Cardiac muscle cell (in vitro differentiated cells and primary cell): ENCODE results near the gene TSPEAR. TPM values are rescaled to one million over a fixed set of nuclear protein-coding genes. Genes with fewer than 3 reads are reported as not detected.

Experiments used
- DNase-seq, 2 donors: peaks; one replicate each; pipeline versions ENCODE4 v3.0.0 to v3.0.0-alpha.2; 2010 to 2017; ENCODE audit warnings: low read depth in 1 of 2, low spot score in 1 of 2
- H3K27ac ChIP-seq: fragments of 200-600 bp; sonication (generic); 2 replicates; pipeline ENCODE4 v1.5.1; 2016
- H3K27me3 ChIP-seq: fragments of 200-600 bp; sonication (generic); 2 replicates; pipeline ENCODE4 v1.6.0; 2016; ENCODE audit warnings: control low read depth
- H3K36me3 ChIP-seq: fragments of 200-600 bp; sonication (generic); 2 replicates; pipeline ENCODE4 v1.5.1; 2016; ENCODE audit warnings: control low read depth
- H3K4me1 ChIP-seq: fragments of 200-600 bp; sonication (generic); 2 replicates; pipeline ENCODE4 v1.8.1; 2017; ENCODE audit warnings: low read depth, mild to moderate bottlenecking, mixed run types
- H3K4me3 ChIP-seq: fragments of 200-600 bp; sonication (generic); 2 replicates; pipeline ENCODE4 v1.5.1; 2016; ENCODE audit warnings: mild to moderate bottlenecking
- H3K9me3 ChIP-seq: fragments of 200-600 bp; sonication (generic); 2 replicates; pipeline ENCODE4 v1.5.1; 2017; ENCODE audit warnings: low read depth, mild to moderate bottlenecking, control low read depth
- polyA plus RNA-seq: library from polyadenylated mRNA; unstranded; fragments of >200 nt; fragmentation: Nextera tagmentation; extraction: Ambion mirVana; gene quantifications from 2 replicates; pipeline ENCODE4 v1.2.1, GENCODE V29; 2016
- total RNA-seq: library from RNA; depleted of rRNA; stranded (reverse); fragments of >200 nt; gene quantifications from 2 replicates; pipeline ENCODE4 v1.2.3, GENCODE V29; 2016
- TF ChIP-seq, protein P1 (sequence below): IDR thresholded peaks from 2 replicates; pipeline ENCODE4 v1.5.1; 2012; ENCODE audit warnings: low read depth, mild to moderate bottlenecking, low read length

The TSPEAR gene
- total and polyA plus RNA-seq, 2 experiments from 2014 or later, result 2.8 to 3.4 TPM

DNA sequence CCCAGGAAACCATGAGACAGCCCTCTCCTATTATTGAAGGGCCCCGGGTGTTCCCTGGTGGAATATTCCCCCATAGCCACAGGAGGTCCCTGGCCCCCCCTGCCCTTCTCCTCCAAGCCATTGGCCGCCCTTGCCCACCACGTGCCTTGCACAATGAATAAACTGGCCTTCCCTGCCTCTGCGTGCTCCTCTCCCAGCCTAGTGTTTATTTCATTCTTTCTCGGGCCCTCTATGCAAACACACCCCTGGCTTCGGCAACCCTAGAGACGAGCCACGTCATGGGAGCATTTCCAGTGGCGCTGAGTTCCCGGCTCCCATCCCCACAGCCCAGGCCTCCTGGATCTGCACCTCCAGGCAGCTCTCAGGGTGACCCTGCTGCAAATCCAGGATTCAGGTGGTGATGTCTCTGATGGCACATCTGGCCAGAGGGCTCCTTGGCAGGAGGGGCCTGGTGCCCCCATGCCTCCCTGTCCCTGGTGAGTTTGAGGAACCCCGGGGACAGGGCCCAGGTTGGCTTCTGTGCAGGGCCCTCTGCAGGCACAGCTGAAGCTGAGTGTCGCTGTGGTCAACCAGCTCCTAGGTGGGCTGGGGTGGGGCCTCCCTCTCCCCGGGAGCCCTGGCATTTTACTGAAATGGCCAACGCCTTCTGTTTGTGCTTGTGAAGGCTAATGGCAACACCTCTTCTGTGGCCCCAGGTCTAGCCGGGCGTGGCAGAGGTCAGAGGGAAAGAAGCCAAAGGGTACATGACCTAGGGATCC lies 8.2 kb downstream of the TSPEAR start:
- Histone ChIP-seq H3K4me3 (no peak overlapping the region), H3K27ac (no peak overlapping the region), H3K4me1 (no peaks in the 10 kb centered on the region), H3K9me3 (no peaks in the 10 kb centered on the region), H3K27me3 (peaks cover 68% of the 10 kb centered on the region), H3K36me3 (no peaks in the 10 kb centered on the region)
- DNase-seq, result no peak
- TF ChIP-seq, protein P1, sequence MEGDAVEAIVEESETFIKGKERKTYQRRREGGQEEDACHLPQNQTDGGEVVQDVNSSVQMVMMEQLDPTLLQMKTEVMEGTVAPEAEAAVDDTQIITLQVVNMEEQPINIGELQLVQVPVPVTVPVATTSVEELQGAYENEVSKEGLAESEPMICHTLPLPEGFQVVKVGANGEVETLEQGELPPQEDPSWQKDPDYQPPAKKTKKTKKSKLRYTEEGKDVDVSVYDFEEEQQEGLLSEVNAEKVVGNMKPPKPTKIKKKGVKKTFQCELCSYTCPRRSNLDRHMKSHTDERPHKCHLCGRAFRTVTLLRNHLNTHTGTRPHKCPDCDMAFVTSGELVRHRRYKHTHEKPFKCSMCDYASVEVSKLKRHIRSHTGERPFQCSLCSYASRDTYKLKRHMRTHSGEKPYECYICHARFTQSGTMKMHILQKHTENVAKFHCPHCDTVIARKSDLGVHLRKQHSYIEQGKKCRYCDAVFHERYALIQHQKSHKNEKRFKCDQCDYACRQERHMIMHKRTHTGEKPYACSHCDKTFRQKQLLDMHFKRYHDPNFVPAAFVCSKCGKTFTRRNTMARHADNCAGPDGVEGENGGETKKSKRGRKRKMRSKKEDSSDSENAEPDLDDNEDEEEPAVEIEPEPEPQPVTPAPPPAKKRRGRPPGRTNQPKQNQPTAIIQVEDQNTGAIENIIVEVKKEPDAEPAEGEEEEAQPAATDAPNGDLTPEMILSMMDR, result no peak

DNA sequence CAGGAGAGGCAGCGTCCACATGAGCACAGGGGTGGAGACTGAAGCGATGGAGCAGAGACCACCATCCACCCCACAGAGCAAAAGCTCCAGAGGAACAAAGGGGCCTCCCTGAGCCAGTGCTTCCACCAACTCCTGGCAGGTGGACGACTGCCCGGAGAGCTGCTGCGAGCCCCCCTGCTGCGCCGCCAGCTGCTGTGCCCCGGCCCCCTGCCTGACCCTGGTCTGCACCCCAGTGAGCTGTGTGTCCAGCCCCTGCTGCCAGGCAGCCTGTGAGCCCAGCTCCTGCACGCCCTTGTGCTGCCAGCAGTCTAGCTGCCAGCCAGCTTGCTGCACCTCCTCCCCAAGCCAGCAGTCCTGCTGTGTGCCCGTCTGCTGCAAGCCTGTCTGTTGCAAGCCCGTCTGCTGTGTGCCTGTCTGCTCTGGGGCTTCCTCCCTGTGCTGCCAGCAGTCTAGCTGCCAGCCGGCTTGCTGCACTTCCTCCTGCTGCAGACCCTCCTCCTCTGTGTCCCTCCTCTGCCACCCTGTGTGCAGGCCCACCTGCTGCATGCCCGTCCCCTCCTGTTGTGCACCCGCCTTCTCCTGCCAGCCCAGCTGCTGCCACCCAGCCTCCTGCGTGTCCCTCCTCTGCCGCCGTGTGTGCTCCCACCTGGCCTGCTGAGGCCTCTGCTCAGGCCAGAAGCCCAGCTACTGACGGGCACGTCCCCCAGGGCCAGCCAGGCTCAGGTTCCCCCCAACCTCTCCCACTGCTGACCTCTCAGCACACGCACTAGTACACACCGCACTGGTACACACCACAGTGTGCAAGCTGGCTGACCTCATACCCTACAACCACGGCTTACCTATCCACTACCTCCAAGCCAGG lies 9.0 kb downstream of the TSPEAR start:
- no peak for DNase-seq
- Histone ChIP-seq H3K36me3 (no peaks in the 10 kb centered on the region), H3K27me3 (peaks cover 60% of the 10 kb centered on the region), H3K4me1 (no peaks in the 10 kb centered on the region), H3K4me3 (no peak overlapping the region), H3K27ac (no peak overlapping the region), H3K9me3 (no peaks in the 10 kb centered on the region)
- TF ChIP-seq, protein P1, result no peak

DNA sequence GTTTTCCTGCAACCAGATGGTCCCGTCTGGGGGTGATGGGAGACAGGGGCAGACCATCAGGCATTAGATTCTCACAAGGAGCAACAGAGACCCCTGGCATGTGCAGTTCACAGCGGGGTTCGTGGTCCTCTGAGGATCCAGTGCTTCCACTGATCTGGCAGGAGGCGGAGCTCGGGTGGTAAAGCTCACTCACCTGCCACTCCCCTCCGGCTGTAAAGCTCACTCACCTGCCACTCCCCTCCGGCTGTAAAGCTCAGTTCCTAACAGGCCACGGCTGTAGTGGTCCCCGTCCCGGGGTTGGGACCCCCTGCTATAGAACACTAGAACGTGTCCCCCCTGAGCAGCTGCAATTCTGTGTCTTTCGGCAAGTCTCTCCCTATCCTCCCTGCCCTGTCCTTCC lies 9.8 kb downstream of the TSPEAR start:
- Histone ChIP-seq H3K36me3 (no peaks in the 10 kb centered on the region), H3K9me3 (no peaks in the 10 kb centered on the region), H3K27me3 (peaks cover 52% of the 10 kb centered on the region), H3K27ac (no peak overlapping the region), H3K4me3 (no peak overlapping the region), H3K4me1 (no peaks in the 10 kb centered on the region)
- DNase-seq, result no peak
- TF ChIP-seq, protein P1, result no peak

DNA sequence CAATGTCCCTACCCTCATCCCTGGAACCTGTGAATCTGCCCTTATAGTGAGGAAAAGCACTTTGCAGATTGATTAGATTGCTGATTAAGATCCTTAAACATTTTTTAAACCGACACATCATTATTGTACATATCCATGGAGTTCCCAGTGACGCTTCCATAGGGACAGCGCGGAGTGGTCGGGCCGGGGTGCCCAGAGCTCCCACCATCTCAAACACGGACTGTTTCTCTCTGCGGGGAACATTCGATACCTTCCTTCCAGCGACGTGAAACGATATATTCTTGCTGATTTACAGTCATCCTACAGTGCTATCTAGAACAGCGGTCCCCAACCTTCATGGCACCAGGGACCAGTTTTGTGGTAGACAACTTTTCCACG lies 10.4 kb downstream of the TSPEAR start:
- Histone ChIP-seq H3K27me3 (peaks cover 47% of the 10 kb centered on the region), H3K4me1 (no peaks in the 10 kb centered on the region), H3K4me3 (no peak overlapping the region), H3K27ac (no peak overlapping the region), H3K36me3 (no peaks in the 10 kb centered on the region), H3K9me3 (no peaks in the 10 kb centered on the region)
- no peak for DNase-seq
- TF ChIP-seq, protein P1, result no peak

DNA sequence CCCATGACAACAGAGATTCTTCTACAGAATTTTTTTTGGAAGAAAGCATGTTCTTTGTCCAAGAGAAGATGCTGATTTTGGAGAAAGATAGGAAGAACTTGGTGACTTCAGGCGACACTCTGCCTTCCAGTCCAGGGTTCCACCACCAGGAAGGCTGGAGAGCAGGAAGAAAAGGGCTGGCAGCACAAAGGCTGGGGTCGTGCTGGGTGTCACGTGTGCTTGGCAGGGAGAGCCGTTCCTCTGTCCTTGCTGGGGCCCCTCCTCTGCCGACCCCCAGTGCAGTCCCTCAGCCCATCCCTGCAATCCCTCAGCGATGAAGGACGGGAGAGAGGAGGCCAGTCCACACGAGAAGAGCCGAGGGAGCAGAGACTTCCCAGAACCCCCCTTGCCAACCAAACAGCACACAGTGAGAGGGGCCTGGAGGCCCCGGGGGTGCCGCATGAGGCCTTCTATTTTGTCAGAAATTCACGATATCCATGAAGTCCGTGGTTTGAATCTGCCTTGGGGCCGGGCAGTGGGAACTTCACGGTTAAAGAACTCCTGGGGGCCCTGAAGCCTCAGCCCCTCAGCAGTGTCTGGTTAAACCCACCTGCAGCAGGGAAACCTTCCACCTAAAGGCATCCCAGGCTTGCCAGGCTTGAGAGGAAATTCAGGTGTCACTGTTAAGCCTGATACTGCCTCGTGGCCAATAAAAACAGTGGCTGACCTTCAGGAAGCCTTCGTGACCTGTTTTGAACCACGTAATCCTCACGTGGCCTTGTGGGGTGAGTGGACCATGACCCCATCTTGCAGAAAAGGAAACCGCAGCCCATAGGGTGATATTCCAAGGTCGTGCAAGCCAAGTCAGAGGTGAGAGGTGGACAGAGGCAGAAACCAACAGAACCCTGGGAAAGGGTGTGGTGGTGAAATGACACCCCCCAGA lies 11.0 kb downstream of the TSPEAR start:
- H3K27ac ChIP-seq, result no peak overlapping the region
- no peaks in the 10 kb centered on the region for H3K4me1 ChIP-seq
- peaks cover 41% of the 10 kb centered on the region for H3K27me3 ChIP-seq
- no peaks in the 10 kb centered on the region for H3K36me3 ChIP-seq
- DNase-seq, result no peak
- TF ChIP-seq, protein P1, result no peak
- no peak overlapping the region for H3K4me3 ChIP-seq
- H3K9me3 ChIP-seq, result no peaks in the 10 kb centered on the region
